ENCODE results near the gene REP15. TPM values are rescaled to one million over a fixed set of nuclear protein-coding genes. Genes with fewer than 3 reads are reported as not detected.

Gene REP15
- total RNA-seq = 1 to 10 TPM; 1.1 to 2.1 TPM
- under 1 TPM; 0.58 to 0.94 TPM for polyA plus RNA-seq

- H3K36me3 ChIP-seq (ENCODE audit: control insufficient read depth in 4 of 4, insufficient read depth in 3 of 4, low read depth in 1 of 4, low read length in 3 of 4) = peaks cover 0 to 23% (median 19%) of the 10 kb centered on the region in 4 donors
- TF ChIP-seq NR2F2 (IDR thresholded peaks at IDR 0.05) = no peak
- no peak for TF ChIP-seq REST (IDR thresholded peaks at IDR 0.05)
- no peak for TF ChIP-seq EGR1 (IDR thresholded peaks at IDR 0.05; ENCODE audit: low read depth in 2 of 2)
- TF ChIP-seq RAD21 (IDR thresholded peaks at IDR 0.05) = no peak
- no peak for TF ChIP-seq HNF4A (conservative IDR thresholded peaks at IDR 0.05)
- no peaks in the 10 kb centered on the region for H3K27me3 ChIP-seq (ENCODE audit: control insufficient read depth in 4 of 4, insufficient read depth in 4 of 4, low read length in 3 of 4)
- peak within 1 kb of the TSS; percentile 46 to 78 for H3K27ac ChIP-seq (ENCODE audit: low read depth in 1 of 2, low read length in 2 of 2)
- no peak within 1 kb of the TSS for H3K4me3 ChIP-seq (ENCODE audit: low read depth in 1 of 3, low read length in 3 of 3)
- H3K9me3 ChIP-seq (ENCODE audit: control insufficient read depth in 4 of 4, low read length in 3 of 4) = no peaks in the 10 kb centered on the region
- DNase-seq (ENCODE audit: low spot score) = no peak
- peak within 1 kb of the TSS in 1 of 2 donors; percentile 46 for H3K9ac ChIP-seq (ENCODE audit: low read depth in 1 of 2, low read length in 2 of 2)
- WGBS = 54% methylated on average over 5 of the region's 5 CpGs
- peaks cover 0 to 38% (median 22%) of the 10 kb centered on the region in 4 donors for H3K4me1 ChIP-seq (ENCODE audit: control insufficient read depth in 4 of 4, insufficient read depth in 4 of 4, low read length in 3 of 4)
These were observed at the start of gene REP15 for GRCh38 chr12:27696293-27696652. Gene REP15 (plus strand): TSS chr12:27696447. CDS start chr12:27696563, 116 bp downstream.

- DNase-seq (ENCODE audit: low spot score) = no peak
- Histone ChIP-seq H3K9ac (ENCODE audit: low read depth in 1 of 2, low read length in 2 of 2) (no peak overlapping the region), H3K4me3 (ENCODE audit: low read depth in 1 of 3, low read length in 3 of 3) (no peak overlapping the region), H3K27me3 (ENCODE audit: control insufficient read depth in 4 of 4, insufficient read depth in 4 of 4, low read length in 3 of 4) (no peaks in the 10 kb centered on the region), H3K9me3 (ENCODE audit: control insufficient read depth in 4 of 4, low read length in 3 of 4) (no peaks in the 10 kb centered on the region), H3K27ac (ENCODE audit: low read depth in 1 of 2, low read length in 2 of 2) (no peak overlapping the region), H3K36me3 (ENCODE audit: control insufficient read depth in 4 of 4, insufficient read depth in 3 of 4, low read depth in 1 of 4, low read length in 3 of 4) (peaks cover 0 to 11% (median 8%) of the 10 kb centered on the region in 4 donors), H3K4me1 (ENCODE audit: control insufficient read depth in 4 of 4, insufficient read depth in 4 of 4, low read length in 3 of 4) (peaks cover 0 to 6% (median 5%) of the 10 kb centered on the region in 4 donors)
- 96% methylated on average over 1 of the region's 1 CpG for WGBS
- no peak for TF ChIP-seq REST (IDR thresholded peaks at IDR 0.05)
- TF ChIP-seq EGR1 (IDR thresholded peaks at IDR 0.05; ENCODE audit: low read depth in 2 of 2) = no peak
- no peak for TF ChIP-seq SP1 (IDR thresholded peaks at IDR 0.05)
- no peak for TF ChIP-seq RAD21 (IDR thresholded peaks at IDR 0.05)
- no peak for TF ChIP-seq FOXA2 (IDR thresholded peaks at IDR 0.05)
- TF ChIP-seq NR2F2 (IDR thresholded peaks at IDR 0.05) = no peak
- no peak for TF ChIP-seq GABPA (IDR thresholded peaks at IDR 0.05 in 1 of 2, conservative IDR thresholded peaks at IDR 0.05 in 1 of 2)
- TF ChIP-seq CTCF (IDR thresholded peaks at IDR 0.05; ENCODE audit: low read depth, low read length, missing input control) = no peak
- no peak for TF ChIP-seq ATF3 (IDR thresholded peaks at IDR 0.05)
- no peak for TF ChIP-seq HNF4G (IDR thresholded peaks at IDR 0.05)
- no peak for TF ChIP-seq ZBTB33 (IDR thresholded peaks at IDR 0.05)
- no peak for TF ChIP-seq TAF1 (conservative IDR thresholded peaks at IDR 0.05)
- no peak for TF ChIP-seq HNF4A (conservative IDR thresholded peaks at IDR 0.05)
- TF ChIP-seq FOXA1 (IDR thresholded peaks at IDR 0.05) = no peak
These were observed 46.2 kb upstream of the REP15 start for GRCh38 chr12:27650011-27650410.

All from liver (tissue), 9 donors.